Fibroblast of lung (primary cell): ENCODE results near the gene ADCY2.

Experiments
- EZH2 ChIP-seq: IDR thresholded peaks from 2 replicates; pipeline ENCODE4 v1.5.1; 2012; ENCODE audit warnings: low read length, control low read depth, mild to moderate bottlenecking; ENCODE audit errors: missing control alignments
- TF ChIP-seq, protein P1 (sequence below), 2 donors: IDR thresholded peaks in 1 of 2; conservative IDR thresholded peaks in 1 of 2; 1 replicate in 1 of 2; 2 replicates in 1 of 2; pipeline ENCODE4 v1.5.1; 2011 to 2012; ENCODE audit warnings: low read length in 2 of 2, control low read depth in 1 of 2, inconsistent platforms in 1 of 2, low read depth in 1 of 2, mild to moderate bottlenecking in 1 of 2

DNA sequence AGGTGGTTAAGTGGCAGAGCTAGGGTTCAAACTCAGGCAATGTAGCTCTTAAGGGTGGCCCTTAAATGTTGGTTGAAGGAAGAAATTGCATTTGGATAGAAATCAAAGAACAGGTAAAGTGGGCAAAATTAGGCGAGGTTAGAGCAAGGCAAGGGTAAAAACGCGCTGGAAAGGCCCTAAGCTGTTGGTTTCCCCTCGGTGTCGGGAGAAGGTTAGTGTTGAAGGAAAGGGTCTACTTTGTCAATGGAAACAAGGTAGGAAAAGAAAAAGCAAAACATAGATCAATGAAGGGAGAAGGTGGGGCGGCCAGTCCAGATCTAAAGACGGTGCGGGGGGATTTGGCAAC lies 472.5 kb downstream of the ADCY2 start:
- TF ChIP-seq, protein P1, sequence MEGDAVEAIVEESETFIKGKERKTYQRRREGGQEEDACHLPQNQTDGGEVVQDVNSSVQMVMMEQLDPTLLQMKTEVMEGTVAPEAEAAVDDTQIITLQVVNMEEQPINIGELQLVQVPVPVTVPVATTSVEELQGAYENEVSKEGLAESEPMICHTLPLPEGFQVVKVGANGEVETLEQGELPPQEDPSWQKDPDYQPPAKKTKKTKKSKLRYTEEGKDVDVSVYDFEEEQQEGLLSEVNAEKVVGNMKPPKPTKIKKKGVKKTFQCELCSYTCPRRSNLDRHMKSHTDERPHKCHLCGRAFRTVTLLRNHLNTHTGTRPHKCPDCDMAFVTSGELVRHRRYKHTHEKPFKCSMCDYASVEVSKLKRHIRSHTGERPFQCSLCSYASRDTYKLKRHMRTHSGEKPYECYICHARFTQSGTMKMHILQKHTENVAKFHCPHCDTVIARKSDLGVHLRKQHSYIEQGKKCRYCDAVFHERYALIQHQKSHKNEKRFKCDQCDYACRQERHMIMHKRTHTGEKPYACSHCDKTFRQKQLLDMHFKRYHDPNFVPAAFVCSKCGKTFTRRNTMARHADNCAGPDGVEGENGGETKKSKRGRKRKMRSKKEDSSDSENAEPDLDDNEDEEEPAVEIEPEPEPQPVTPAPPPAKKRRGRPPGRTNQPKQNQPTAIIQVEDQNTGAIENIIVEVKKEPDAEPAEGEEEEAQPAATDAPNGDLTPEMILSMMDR (conservative IDR thresholded peaks at IDR 0.05 in 1 of 2, IDR thresholded peaks at IDR 0.05 in 1 of 2; ENCODE audit: low read depth in 1 of 2, low read length in 2 of 2) = no peak
- TF ChIP-seq EZH2 = no peak
